Adipose tissue (tissue), 3 donors: ENCODE data around the gene ZNF718. TPM values are rescaled to one million over a fixed set of nuclear protein-coding genes. Genes with fewer than 3 reads are reported as not detected.
"Not testable (repeated sequence)": the region's sequence is repeated elsewhere in the genome, so short reads cannot be mapped to it uniquely, and the experiment has no call there.

ENCODE experiments used
- H3K27ac ChIP-seq: one replicate; pipeline ENCODE4 v1.5.1; 2013; ENCODE audit warnings: low read depth, low read length
- WGBS, 3 donors: extraction: QIAGEN DNeasy Blood & Tissue Kit; methylation state at CpG; one replicate each; pipeline ENCODE4 v1.1.7; 2013; 5-methylcytosine and 5-hydroxymethylcytosine counted together
- polyA plus RNA-seq, 3 donors: library from polyadenylated mRNA; stranded (reverse); fragments of 200-250 nt; gene quantifications; one replicate each; pipeline ENCODE4 v1.2.3, GENCODE V29; 2013
- donor health status: healthy with polysubstance abuse.
- donor health status: Bipolar disorder and iron deficiency.
- donor health status: healthy.

Gene ZNF718
- polyA plus RNA-seq, 3 donors, result 0.72 to 2.5 (median 1.3) TPM

DNA sequence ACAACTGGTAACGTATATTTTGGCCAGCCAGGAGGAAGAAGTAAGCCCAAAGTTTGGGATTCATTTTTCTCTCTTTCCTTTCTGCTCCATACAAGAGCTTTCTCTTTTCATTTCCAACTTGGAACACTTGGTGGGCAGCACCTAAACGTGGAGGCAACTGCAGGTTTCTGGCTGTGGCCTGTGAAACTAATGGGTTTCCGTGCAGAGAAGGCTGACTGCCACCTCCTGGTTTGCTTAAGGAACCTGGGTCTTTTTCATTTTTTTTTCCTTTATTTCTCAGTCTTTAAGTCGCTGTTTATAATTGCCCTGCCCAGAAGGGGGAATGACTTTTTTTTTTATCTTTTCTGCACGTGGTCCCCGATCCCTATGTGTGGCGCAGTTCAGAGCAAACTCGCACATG, 15.4 kb downstream of the ZNF718 start:
- no peak overlapping the region for H3K27ac ChIP-seq
- 96 to 97% (median 96%) methylated on average over 8 of the region's 8 CpGs for WGBS, 3 donors

DNA sequence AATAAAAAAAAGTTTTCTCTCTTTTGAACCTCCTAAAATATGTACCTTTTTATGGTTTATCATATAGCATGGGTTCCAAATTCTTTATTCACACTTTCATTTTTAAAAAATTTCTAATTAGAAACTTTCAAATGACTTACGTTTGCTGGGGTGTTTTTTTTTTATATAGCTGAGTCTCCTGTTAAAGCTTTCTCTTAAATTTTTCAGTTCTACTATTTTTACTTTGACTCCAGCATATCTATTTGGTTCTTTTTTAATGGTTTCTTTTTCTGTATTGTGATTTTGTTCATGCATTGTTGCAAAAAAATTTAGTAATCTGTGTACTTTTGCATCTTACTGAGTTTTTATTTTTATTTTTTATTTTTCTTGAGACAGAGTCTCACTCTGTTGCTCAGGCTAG, 22.3 kb downstream of the ZNF718 start:
- no peak overlapping the region for H3K27ac ChIP-seq
- 93 to 98% (median 93%) methylated on average over 1 of the region's 1 CpG for WGBS, 3 donors

DNA sequence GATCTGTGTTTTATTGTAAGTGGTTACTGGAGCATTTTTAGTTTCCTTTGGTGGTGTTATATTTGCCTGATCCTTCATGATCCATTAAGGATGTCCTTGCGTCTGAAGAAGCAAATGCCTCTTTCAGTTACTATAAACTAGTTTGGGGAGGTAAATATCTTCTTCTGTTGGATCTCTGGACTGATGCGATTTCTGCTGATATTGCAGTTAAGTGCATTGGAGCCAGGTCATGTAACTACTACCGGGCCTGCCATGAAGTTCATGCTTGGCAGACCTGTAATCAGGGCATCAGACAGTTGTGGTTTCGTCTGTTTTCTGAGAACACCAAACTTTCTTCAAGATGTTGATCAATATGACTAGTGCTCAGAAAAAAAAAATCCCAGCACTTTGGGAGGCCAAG, 22.9 kb downstream of the ZNF718 start:
- no peak overlapping the region for H3K27ac ChIP-seq
- WGBS, 3 donors, result 98 to 100% (median 99%) methylated on average over 4 of the region's 4 CpGs

DNA sequence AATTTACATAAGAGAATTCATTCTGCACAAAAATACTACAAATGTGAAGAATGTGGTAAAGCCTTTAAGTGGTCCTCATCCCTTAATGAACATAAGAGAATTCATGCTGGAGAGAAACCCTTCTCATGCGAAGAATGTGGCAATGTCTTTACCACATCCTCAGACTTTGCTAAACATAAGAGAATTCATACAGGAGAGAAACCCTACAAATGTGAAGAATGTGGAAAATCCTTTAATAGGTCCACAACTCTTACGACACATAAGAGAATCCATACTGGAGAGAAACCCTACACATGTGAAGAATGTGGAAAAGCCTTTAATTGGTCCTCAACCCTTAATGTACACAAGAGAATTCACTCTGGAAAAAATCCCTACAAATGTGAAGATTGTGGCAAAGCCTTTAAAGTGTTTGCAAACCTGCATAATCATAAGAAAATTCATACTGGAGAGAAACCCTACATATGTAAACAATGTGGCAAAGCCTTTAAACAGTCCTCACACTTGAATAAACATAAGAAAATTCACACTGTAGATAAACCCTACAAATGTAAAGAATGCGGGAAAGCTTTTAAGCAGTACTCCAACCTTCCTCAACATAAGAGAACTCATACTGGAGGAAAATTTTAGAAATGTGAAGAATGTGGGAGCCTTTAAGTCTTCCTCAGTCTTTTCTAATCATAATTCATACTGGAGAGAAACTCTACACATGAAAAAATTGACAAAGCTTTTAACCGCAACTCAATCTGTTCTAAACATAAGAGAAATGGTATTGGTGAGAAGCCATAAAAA, 37.4 kb downstream of the ZNF718 start:
- WGBS, 3 donors, result 96 to 99% (median 98%) methylated on average over 4 of the region's 4 CpGs
- no peak overlapping the region for H3K27ac ChIP-seq

DNA sequence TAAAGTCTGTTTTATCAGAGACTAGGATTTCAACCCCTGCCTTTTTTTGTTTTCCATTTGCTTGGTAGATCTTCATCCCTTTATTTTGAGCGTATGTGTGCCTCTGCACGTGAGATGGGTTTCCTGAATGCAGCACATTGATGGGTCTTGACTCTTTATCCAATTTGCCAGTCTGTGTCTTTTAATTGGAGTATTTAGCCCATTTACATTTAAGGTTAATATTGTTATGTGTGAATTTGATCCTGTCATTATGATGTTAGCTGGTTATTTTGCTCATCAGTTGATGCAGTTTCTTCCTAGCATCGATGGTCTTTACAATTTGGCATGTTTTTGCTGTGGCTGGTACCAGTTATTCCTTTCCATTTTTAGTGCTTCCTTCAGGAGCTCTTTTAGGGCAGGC, 45.3 kb downstream of the ZNF718 start:
- 97 to 99% (median 98%) methylated on average over 3 of the region's 3 CpGs for WGBS, 3 donors
- not testable (repeated sequence) for H3K27ac ChIP-seq

DNA sequence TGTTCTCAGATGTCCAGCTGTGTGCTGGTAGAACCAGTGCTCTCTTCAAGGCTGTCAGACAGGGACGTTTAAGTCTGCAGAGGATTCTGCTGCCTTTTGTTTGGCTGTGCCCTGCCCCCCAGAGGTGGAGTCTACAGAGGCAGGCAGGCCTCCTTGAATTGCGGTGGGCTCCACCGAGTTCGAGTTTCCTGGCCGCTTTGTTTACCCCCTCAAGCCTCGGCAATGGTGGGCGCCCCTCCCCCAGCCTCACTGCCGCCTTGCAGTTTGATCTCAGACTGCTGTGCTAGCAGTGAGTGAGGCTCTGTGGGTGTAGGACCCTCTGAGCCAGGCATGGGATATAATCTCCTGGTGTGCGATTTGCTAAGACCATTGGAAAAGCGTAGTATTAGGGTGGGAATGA, 47.0 kb downstream of the ZNF718 start:
- H3K27ac ChIP-seq, result not testable (repeated sequence)
- 98 to 99% (median 98%) methylated on average over 10 of the region's 10 CpGs for WGBS, 3 donors

DNA sequence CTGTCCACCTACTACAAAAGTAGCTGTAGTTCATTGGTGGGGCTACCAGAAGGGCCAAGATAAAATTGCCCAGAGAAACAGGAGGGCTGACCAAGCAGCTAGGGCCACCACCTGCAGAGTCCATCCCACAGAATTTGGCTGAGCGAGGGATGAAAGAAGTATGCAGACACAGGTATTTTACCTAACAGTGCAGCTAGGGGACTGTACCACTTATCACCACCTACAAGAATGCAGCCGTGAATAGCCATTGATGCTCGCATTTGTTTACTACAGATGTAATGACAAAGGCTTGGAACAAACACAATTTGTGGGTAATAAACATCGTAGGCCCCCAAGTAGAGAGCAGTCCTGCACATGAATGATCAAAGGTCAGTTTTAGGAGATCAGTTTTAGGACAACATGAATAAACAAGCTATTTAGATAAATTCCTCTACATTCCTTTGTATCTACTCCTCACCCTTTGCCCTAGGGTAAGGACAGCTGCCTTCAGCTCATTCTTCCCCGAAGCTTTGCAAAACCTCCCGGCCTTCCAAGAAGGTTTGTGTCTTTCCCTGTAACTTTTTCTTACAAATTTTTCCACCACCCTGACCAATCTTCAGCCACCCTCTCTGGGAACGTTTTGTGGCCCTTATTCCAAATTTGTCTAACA, 49.5 kb downstream of the ZNF718 start:
- WGBS, 3 donors, result 74 to 77% (median 75%) methylated on average over 7 of the region's 7 CpGs
- no peak overlapping the region for H3K27ac ChIP-seq

DNA sequence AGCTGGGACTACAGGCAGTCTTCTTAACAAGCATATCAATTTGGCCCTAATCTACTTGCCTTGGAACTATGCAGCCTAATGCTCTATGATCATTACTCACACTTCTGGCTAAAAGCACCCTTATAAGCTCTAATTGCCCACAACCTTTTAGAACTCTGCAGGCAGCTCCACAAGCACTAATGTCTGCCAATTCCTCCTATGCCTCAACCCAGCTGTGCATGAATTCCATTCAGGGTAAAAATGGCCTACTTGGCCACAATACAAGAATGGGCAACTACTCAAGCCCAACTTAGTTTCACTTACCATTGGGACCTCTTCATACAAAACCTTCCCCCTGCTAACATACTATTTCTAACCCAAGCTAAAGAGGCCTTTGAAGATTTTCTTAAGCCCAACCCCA, 51.7 kb downstream of the ZNF718 start:
- no peak overlapping the region for H3K27ac ChIP-seq

DNA sequence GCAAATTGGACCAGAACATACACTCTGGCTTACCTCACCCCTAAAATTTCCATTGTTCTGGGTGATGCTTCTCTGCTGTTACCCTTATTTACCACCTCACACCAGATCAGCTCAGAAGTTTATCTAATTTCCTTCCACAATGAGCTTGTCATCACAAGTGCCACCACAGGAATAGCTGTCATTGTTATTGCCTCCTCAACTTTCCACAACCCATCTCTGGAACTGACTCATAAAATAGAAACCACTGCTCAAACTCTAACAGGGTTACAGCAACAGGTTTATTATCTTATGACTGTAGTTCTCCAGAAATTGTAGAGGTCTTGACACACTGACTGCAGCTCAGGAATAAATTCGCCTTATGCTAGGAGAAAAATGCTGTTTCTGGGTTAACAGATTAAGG, 52.7 kb downstream of the ZNF718 start:
- WGBS, 3 donors, result 94 to 100% (median 95%) methylated on average over 1 of the region's 1 CpG
- no peak overlapping the region for H3K27ac ChIP-seq

DNA sequence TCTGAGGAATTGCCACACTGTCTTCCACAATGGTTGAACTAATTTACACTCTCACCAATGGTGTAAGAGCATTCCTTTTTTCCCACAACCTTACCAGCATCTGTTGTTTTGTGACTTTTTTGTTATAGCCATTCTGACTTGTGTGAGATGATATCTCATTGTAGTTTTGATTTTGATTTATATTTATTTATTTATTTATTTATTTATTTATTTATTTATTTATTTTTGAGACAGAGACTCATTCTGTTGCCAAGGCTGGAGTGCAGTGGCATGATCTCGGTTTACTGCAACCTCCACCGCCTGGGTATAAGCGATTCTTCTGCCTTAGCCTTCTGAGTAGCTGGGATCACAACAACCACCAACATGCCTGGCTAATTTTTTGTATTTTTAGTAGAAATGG, 57.9 kb downstream of the ZNF718 start:
- H3K27ac ChIP-seq, result not testable (repeated sequence)
- 98 to 100% (median 99%) methylated on average over 3 of the region's 3 CpGs for WGBS, 3 donors

DNA sequence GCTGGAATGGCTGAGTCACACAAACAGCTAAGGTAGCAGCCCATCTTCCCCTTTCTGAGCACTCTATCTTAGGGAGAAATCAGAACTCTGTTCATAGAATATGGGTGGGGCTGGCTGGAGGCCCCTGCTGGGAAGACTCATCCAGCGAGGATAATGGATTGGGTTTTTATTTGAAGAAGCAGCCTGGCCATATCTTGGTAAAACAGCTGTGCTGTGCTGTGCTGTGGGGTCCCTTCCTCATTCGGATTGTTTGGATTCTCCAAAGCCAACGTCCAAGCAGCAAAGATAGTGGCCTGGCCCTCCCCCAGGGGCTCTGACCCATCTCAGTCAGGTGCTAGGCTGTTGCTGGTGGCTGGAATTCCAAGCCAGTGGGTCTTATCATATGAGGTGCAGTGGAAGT, 63.8 kb downstream of the ZNF718 start:
- WGBS, 3 donors, result 72 to 91% (median 85%) methylated on average over 3 of the region's 3 CpGs
- no peak overlapping the region for H3K27ac ChIP-seq

DNA sequence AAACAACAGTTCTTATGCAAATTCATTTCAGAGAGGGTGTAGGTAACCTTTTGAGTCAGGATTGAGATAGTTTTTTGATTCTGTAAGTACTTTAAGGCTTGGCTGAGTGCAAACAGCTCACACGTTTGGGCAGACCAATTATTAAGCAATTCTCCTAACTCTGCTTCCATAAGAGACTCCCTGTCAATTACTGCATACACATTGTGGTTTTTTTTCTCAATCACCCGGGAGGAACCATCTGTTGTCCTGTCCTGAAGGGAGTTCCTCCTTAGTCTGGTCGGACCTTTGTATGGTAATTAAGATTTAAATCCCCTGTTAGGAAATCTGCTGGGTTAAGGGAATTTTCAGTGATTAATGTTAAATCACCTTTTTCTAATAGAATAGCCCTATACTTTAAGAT, 70.9 kb downstream of the ZNF718 start:
- WGBS, 3 donors, result 43 to 65% (median 51%) methylated on average over 3 of the region's 3 CpGs
- H3K27ac ChIP-seq, result not testable (repeated sequence)

DNA sequence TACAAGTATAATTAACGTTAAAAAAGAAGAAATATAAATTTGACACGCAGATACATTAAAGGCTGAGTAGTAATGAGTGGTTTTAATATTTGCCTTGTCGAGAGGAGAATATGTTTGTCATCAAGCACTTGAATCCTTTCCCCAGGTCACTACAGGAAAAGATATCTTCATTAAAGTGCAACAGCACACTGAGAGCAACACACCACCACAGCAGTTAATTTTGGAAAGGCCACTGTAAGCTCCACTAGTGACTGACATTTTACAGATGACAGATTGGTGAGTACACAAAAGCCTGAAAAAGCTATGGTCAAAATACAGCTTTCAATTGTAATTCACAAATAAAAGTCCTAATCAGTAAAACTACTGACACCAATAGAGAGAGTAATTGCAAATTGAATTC, 76.6 kb downstream of the ZNF718 start:
- WGBS, 3 donors, result 93 to 96% (median 96%) methylated on average over 3 of the region's 3 CpGs
- H3K27ac ChIP-seq, result no peak overlapping the region

DNA sequence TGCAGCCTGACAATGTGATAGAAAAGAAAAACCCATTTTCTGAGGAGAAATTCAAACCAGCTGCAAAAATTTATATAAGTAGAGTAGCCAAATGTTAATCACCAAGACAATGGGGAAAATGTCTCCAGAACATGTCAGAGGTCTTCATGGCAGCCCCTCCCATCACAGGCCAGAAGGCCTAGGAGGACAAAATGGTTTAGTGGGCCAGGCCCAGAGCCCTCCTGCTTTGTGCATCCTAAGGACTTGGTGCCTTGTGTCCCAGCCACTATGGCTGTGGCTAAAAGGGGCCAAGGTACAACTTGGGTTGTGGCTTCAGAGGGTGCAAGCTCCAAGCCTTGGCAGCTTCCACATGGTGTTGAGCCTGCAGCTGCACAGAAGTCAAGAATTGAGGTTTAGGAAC, 78.5 kb downstream of the ZNF718 start:
- H3K27ac ChIP-seq, result not testable (repeated sequence)

DNA sequence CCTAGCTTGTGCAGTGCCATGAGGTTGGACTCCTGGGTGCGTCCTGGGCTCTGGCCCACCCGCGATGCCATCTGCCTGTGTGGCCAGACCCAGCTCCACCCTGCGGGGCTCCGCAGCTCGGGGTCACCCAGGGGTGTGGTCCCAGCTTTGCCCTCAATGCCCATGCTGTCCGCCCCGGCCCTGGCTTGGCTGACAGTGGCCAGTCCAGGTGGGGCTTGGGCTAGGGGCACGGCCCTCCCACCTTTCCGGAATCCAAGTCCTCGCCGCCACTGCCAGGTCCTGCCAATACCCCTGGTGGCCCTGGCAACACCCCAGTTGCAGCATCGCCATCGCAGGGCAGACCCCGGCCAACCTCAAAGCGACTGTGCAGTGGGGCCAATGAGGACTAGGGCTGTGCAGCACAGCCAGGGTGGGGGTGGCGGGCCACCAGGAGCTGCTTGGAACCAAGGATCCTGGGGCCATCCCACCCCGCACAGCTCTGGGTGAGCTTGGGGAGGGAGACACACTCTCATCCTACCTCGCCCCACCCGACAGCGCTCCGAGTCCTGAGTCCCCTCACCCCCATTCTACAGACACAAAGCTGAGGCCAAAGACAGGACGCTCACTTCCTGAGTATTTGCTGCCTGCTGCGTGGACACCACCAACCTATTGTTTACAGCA, 80.9 kb downstream of the ZNF718 start:
- no peak overlapping the region for H3K27ac ChIP-seq
- WGBS, 3 donors, result 97 to 99% (median 98%) methylated on average over 23 to 24 of the region's 24 CpGs

DNA sequence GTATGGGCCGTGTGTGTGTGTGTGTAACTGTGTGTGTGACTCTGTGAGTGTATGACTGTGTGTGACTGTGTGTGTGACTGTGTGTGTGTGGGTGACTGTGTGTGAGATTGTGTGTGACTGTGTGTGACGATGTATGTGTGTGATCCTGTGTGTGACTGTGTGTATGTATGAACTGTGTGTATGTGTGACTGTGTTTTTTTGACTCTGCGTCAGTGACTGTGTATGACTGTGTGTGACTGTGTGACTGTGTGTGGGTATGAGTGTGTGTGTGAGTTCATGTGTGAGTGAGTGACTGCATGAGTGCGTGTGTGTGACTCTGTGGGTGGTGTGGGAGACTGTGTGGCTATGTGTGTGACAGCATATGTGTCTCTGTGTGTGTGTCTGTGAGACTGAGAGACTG, 81.8 kb downstream of the ZNF718 start:
- no peak overlapping the region for H3K27ac ChIP-seq
- WGBS, 3 donors, result 94 to 98% (median 96%) methylated on average over 4 of the region's 4 CpGs

DNA sequence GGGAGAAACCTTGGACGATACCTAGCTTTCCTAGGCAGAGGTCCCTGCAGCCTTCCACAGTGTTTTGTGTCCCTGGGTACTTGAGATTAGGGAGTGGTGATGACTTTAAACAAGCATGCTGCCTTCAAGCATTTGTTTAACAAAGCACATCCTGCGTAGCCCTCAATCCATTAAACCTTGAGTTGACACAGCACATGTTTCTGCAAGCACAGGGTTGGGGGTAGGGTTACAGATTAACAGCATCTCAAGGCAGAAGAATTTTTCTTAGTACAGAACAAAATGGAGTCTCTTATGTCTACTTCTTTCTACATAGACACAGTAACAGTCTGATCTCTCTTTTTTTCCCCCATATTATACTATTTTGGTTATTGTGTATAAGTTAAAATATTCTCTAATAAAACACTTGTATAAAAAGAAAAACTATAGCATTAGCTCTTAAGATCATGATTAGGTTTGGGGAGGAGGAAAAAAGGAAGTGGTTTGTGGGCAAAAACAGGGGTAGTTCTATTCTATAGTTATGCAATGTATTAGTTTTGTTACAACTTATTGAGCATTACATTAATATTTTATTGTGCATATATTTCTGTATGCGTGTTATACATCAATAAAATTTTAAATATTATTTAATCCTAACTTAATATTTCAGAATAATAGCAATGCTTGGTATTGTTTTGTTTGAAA, 84.3 kb downstream of the ZNF718 start:
- 53 to 76% (median 66%) methylated on average over 3 of the region's 3 CpGs for WGBS, 3 donors

DNA sequence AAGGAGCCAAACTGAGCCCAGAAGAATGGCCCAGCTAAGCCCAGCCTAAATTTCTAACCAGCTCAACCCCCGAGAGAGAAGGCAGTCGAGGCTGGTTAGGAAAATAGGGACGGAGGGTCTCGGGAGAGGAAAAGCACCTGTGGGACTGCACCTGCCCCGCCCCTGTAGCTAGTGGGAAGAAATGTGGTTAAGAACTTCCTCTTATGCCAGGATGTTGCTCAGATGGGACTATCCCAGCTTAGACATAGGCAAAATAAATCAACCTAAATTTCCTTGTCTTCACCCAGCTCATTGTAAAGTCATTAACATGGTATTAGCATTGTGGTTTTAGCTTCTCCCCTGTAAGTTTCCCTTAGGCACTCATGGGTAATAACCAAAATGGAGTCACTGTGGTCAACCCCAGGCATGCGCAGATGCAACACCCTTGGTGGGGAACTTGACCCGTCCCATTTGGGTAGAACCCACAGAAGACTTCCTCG, 86.8 kb downstream of the ZNF718 start:
- no peak overlapping the region for H3K27ac ChIP-seq
- 57 to 79% (median 74%) methylated on average over 8 of the region's 8 CpGs for WGBS, 3 donors

More for the DNA sequence above, 84.3 kb downstream of the ZNF718 start:
- not testable (repeated sequence) for H3K27ac ChIP-seq
